H1 (cell line): ENCODE results near the gene RAD50. TPM values are rescaled to one million over a fixed set of nuclear protein-coding genes. Genes with fewer than 3 reads are reported as not detected.

Experiments used
- CTCF ChIA-PET: fragments of 300-600 bp; sonication (Branson Sonifier 250); formaldehyde crosslinking; loops from one replicate; lab custom pipeline; 2021; ENCODE audit not compliant: partially characterized antibody; lab: Charles Lee
- POLR2A ChIA-PET: fragments of 300-600 bp; sonication (Branson Sonifier 250); formaldehyde crosslinking; loops from one replicate; lab custom pipeline; 2021; ENCODE audit warnings: inconsistent platforms; ENCODE audit not compliant: partially characterized antibody; lab: Charles Lee
- DNase-seq, 2 experiments: peaks; one replicate each; pipeline versions ENCODE4 v3.0.0 to v3.0.0-alpha.2; 2010 to 2022; ENCODE audit warnings: low spot score in 2 of 2, low read depth in 1 of 2, mixed read lengths in 1 of 2
- FAIRE-seq: peaks from 2 replicates; lab custom pipeline; 2011; peaks lifted over from hg19 to GRCh38; lab: Jason Lieb, UNC
- H2AFZ ChIP-seq: 2 replicates; pipeline ENCODE4 v1.8.1; 2012; ENCODE audit warnings: low read length, inconsistent platforms
- H2AK5ac ChIP-seq: 2 replicates; pipeline ENCODE4 v1.6.1; 2013; ENCODE audit warnings: low read depth, low read length
- H2BK120ac ChIP-seq: replicated peaks from 2 replicates; pipeline ENCODE3; 2013; ENCODE audit warnings: low read depth, low read length, inconsistent platforms
- H2BK12ac ChIP-seq: 2 replicates; pipeline ENCODE4 v1.6.1; 2013; ENCODE audit warnings: low read depth, low read length
- H2BK15ac ChIP-seq: 2 replicates; pipeline ENCODE4 v1.6.1; 2013; ENCODE audit warnings: low read length
- H2BK20ac ChIP-seq: 2 replicates; pipeline ENCODE4 v1.6.1; 2013; ENCODE audit warnings: low read length
- H2BK5ac ChIP-seq: 2 replicates; pipeline ENCODE4 v1.6.1; 2013; ENCODE audit warnings: low read depth, low read length
- H3K14ac ChIP-seq: 2 replicates; pipeline ENCODE4 v1.6.1; 2013; ENCODE audit warnings: inconsistent platforms; ENCODE audit not compliant: insufficient read length
- H3K18ac ChIP-seq: 2 replicates; pipeline ENCODE4 v1.6.1; 2013; ENCODE audit warnings: low read length; ENCODE audit errors: extremely low read depth
- H3K23ac ChIP-seq: 2 replicates; pipeline ENCODE4 v1.6.1; 2013; ENCODE audit warnings: inconsistent platforms; ENCODE audit not compliant: insufficient read length
- H3K23me2 ChIP-seq: 2 replicates; pipeline ENCODE4 v1.6.1; 2013; ENCODE audit warnings: low read depth, low read length
- H3K27ac ChIP-seq: 2 replicates; pipeline ENCODE4 v1.6.1; 2011; ENCODE audit warnings: low read depth, low read length, inconsistent platforms
- H3K27me3 ChIP-seq, 4 experiments: replicated peaks in 1 of 4; 1 replicate in 1 of 4; 2 replicates in 3 of 4; pipeline versions ENCODE4 v1.6.1 to v1.8.1; 2011 to 2013; ENCODE audit warnings: low read length in 3 of 4, mild to moderate bottlenecking in 3 of 4, inconsistent platforms in 2 of 4, mixed read lengths in 2 of 4, moderate library complexity in 1 of 4; ENCODE audit not compliant: control insufficient read depth in 3 of 4, insufficient read depth in 3 of 4; ENCODE audit errors: extremely low read depth in 1 of 4
- H3K36me3 ChIP-seq, 4 experiments: 2 replicates each; pipeline versions ENCODE4 v1.6.1 to v1.8.1; 2011 to 2013; ENCODE audit warnings: mild to moderate bottlenecking in 4 of 4, low read length in 3 of 4, moderate library complexity in 2 of 4, control low read depth in 1 of 4, inconsistent platforms in 1 of 4; ENCODE audit not compliant: insufficient read depth in 4 of 4, control insufficient read depth in 2 of 4
- H3K4ac ChIP-seq: replicated peaks from 2 replicates; pipeline ENCODE3; 2013; ENCODE audit warnings: low read length, low read depth, mixed read lengths, inconsistent platforms; ENCODE audit not compliant: insufficient read length
- H3K4me1 ChIP-seq, 4 experiments: replicated peaks in 1 of 4; 1 replicate in 1 of 4; 2 replicates in 3 of 4; pipeline versions ENCODE4 v1.6.1 to v1.8.1; 2011 to 2013; ENCODE audit warnings: low read length in 3 of 4, inconsistent platforms in 2 of 4, mixed read lengths in 1 of 4; ENCODE audit not compliant: insufficient read depth in 4 of 4, control insufficient read depth in 3 of 4
- H3K4me2 ChIP-seq, 2 experiments: 2 replicates each; pipeline versions ENCODE4 v1.6.1 to v1.8.1; 2011 to 2013; ENCODE audit warnings: low read depth in 2 of 2, low read length in 2 of 2, control low read depth in 1 of 2, inconsistent platforms in 1 of 2, mild to moderate bottlenecking in 1 of 2; ENCODE audit not compliant: insufficient read depth in 1 of 2
- H3K4me3 ChIP-seq, 4 experiments: fragments of 200-600, 300-600 bp in 1 of 4; sonication (generic), shearing (Covaris generic), sonication (Bioruptor Twin) in 1 of 4; 2 replicates each; pipeline versions ENCODE4 v1.5.1 to v1.8.1; 2011 to 2016; ENCODE audit warnings: low read length in 4 of 4, low read depth in 3 of 4, control low read depth in 2 of 4, inconsistent platforms in 2 of 4, mild to moderate bottlenecking in 2 of 4, mixed read lengths in 1 of 4, moderate library complexity in 1 of 4; ENCODE audit not compliant: insufficient read depth in 2 of 4; ENCODE audit errors: extremely low read depth in 1 of 4
- H3K56ac ChIP-seq: replicated peaks from 2 replicates; pipeline ENCODE3; 2013; ENCODE audit warnings: low read depth, mild to moderate bottlenecking, mixed read lengths, low read length, inconsistent platforms; ENCODE audit not compliant: insufficient read length
- H3K79me1 ChIP-seq: 2 replicates; pipeline ENCODE4 v1.6.1; 2013; ENCODE audit warnings: low read depth, low read length, control low read depth
- H3K79me2 ChIP-seq, 2 experiments: 2 replicates each; pipeline versions ENCODE4 v1.6.1 to v1.8.1; 2012 to 2013; ENCODE audit warnings: low read length in 2 of 2, mild to moderate bottlenecking in 2 of 2, inconsistent platforms in 1 of 2; ENCODE audit not compliant: insufficient read depth in 2 of 2, control insufficient read depth in 1 of 2
- H3K9ac ChIP-seq, 4 experiments: replicated peaks in 1 of 4; 1 replicate in 1 of 4; 2 replicates in 3 of 4; pipeline versions ENCODE4 v1.6.1 to v1.8.1; 2011 to 2013; ENCODE audit warnings: low read depth in 3 of 4, low read length in 3 of 4, control low read depth in 2 of 4, mild to moderate bottlenecking in 2 of 4, moderate library complexity in 2 of 4, inconsistent platforms in 1 of 4; ENCODE audit errors: extremely low read depth in 1 of 4
- H3K9me3 ChIP-seq, 2 experiments: 2 replicates each; pipeline versions ENCODE4 v1.6.1 to v1.8.1; 2012 to 2013; ENCODE audit warnings: mild to moderate bottlenecking in 2 of 2, moderate library complexity in 2 of 2, control low read depth in 1 of 2, inconsistent platforms in 1 of 2, low read depth in 1 of 2, low read length in 1 of 2, mixed read lengths in 1 of 2; ENCODE audit not compliant: insufficient read depth in 2 of 2
- H4K20me1 ChIP-seq, 2 experiments: replicated peaks in 1 of 2; 2 replicates each; pipeline versions ENCODE3 to v1.8.1; 2011 to 2013; ENCODE audit warnings: inconsistent platforms in 2 of 2, low read length in 2 of 2, mild to moderate bottlenecking in 1 of 2; ENCODE audit not compliant: insufficient read depth in 2 of 2, control insufficient read depth in 1 of 2
- H4K5ac ChIP-seq: 2 replicates; pipeline ENCODE4 v1.6.1; 2013; ENCODE audit warnings: low read length, low read depth, mixed read lengths, inconsistent platforms; ENCODE audit not compliant: insufficient read length
- H4K8ac ChIP-seq: 2 replicates; pipeline ENCODE4 v1.8.0; 2013; ENCODE audit warnings: mild to moderate bottlenecking, moderate library complexity, low read length, inconsistent platforms; ENCODE audit not compliant: insufficient read depth; ENCODE audit errors: extremely low read depth
- H4K91ac ChIP-seq: replicated peaks from 2 replicates; pipeline ENCODE3; 2013; ENCODE audit warnings: low read length, mixed read lengths, inconsistent platforms; ENCODE audit not compliant: insufficient read length
- BCL11A ChIP-seq, 2 experiments: IDR thresholded peaks; one replicate each; pipeline ENCODE4 v1.6.1; 2011; ENCODE audit warnings: low read depth in 2 of 2, low read length in 2 of 2, mild to moderate bottlenecking in 2 of 2
- CBX5 ChIP-seq: fragments of 300-800, 300-1000 bp; sonication (generic); IDR thresholded peaks from 2 replicates; pipeline ENCODE4 v1.7.1; 2016; ENCODE audit warnings: antibody characterized with exemption, low read length, low read depth
- FOSL1 ChIP-seq: IDR thresholded peaks from 2 replicates; pipeline ENCODE4 v1.6.1; 2011; ENCODE audit warnings: mild to moderate bottlenecking, low read depth, low read length, moderate library complexity; ENCODE audit not compliant: insufficient read depth
- HDAC2 ChIP-seq, 2 experiments: fragments of 300-600 bp in 1 of 2; sonication (generic) in 1 of 2; IDR thresholded peaks; 2 replicates each; pipeline ENCODE4 v1.6.1; 2011 to 2012; ENCODE audit warnings: low read depth in 2 of 2, low read length in 2 of 2, mild to moderate bottlenecking in 2 of 2, moderate library complexity in 2 of 2, borderline replicate concordance in 1 of 2, inconsistent platforms in 1 of 2
- KDM1A ChIP-seq: fragments of 200-600, 300-600 bp; sonication (generic); IDR thresholded peaks from 2 replicates; pipeline ENCODE4 v1.7.1; 2016; ENCODE audit warnings: mild to moderate bottlenecking, low read length, borderline replicate concordance
- PHF8 ChIP-seq: fragments of 200-600 bp; sonication (generic); conservative IDR thresholded peaks from 2 replicates; pipeline ENCODE4 v1.7.1; 2012; ENCODE audit warnings: low read depth, mild to moderate bottlenecking, inconsistent platforms, low read length, moderate library complexity
- POLR2A ChIP-seq, 2 experiments: IDR thresholded peaks; 1 replicate in 1 of 2; 2 replicates in 1 of 2; pipeline ENCODE4 v1.6.1; 2011; ENCODE audit warnings: low read depth in 2 of 2, low read length in 2 of 2, mild to moderate bottlenecking in 2 of 2; ENCODE audit errors: control extremely low read depth in 1 of 2
- POU5F1 ChIP-seq: IDR thresholded peaks from 2 replicates; pipeline ENCODE4 v1.6.1; 2011; ENCODE audit warnings: low read depth, mild to moderate bottlenecking, low read length, moderate library complexity
- SP4 ChIP-seq: IDR thresholded peaks from 2 replicates; pipeline ENCODE4 v1.6.1; 2012; ENCODE audit warnings: low read length, inconsistent platforms
- SUZ12 ChIP-seq: fragments of 200-600 bp; sonication (generic); IDR thresholded peaks from 2 replicates; pipeline ENCODE4 v1.6.1; 2012; ENCODE audit warnings: mild to moderate bottlenecking, inconsistent platforms, low read length, moderate library complexity, mixed read lengths
- TAF7 ChIP-seq: optimal IDR thresholded peaks from 2 replicates; pipeline ENCODE3; 2011; ENCODE audit warnings: low read depth, mild to moderate bottlenecking, inconsistent platforms, low read length, moderate library complexity, borderline replicate concordance
- USF2 ChIP-seq: IDR thresholded peaks from 2 replicates; pipeline ENCODE4 v1.6.1; 2011; ENCODE audit warnings: low read length, improper control_type of control experiment
- ZNF274 ChIP-seq: IDR thresholded peaks from 2 replicates; pipeline ENCODE4 v1.7.0; 2012; ENCODE audit warnings: low read length, borderline replicate concordance; ENCODE audit errors: extremely low read depth
- WGBS, 2 experiments: shearing (Covaris generic) in 1 of 2; methylation state at CpG; one replicate each; pipeline versions ENCODE4 v1.1.6 to v1.1.7; 2013 to 2015; ENCODE audit warnings: low lambda C conversion rate in 2 of 2, mixed read lengths in 2 of 2, inconsistent platforms in 1 of 2, low coverage in 1 of 2, missing lambda C conversion rate in 1 of 2; ENCODE audit not compliant: insufficient replicate concordance in 2 of 2, insufficient coverage in 1 of 2, insufficient read length in 1 of 2; ENCODE audit errors: extremely low coverage in 1 of 2, missing lambda C conversion rate in 1 of 2; 5-methylcytosine and 5-hydroxymethylcytosine counted together
- polyA plus RNA-seq, 7 experiments: library from polyadenylated mRNA; depleted of rRNA in 3 of 7; stranded (reverse) in 5 of 7; unstranded in 2 of 7; fragments of >200 nt in 5 of 7; fragments of 200-250 nt in 2 of 7; gene quantifications; 1 replicate in 5 of 7; 2 replicates in 1 of 7; 4 replicates in 1 of 7; pipeline versions ENCODE4 v1.2.1 to v1.2.3, GENCODE V29; 2011 to 2013; ENCODE audit warnings: missing spikeins in 2 of 7, mixed read lengths in 2 of 7
- total RNA-seq: library from RNA; stranded (reverse); fragmentation: NEBNext Ultra II Directional; extraction: Animal tissue kit (Norgen Biotek cat#: 25700); gene quantifications from 2 replicates; pipeline ENCODE4 v1.2.1, GENCODE V29; 2021

RAD50 gene
- total and polyA plus RNA-seq, 2 of the 8 experiments (the other 6 are each of a cell fraction or from before 2014, with no cell fraction given) = 10.1 to 39.4 TPM

GRCh38 chr5:132594170-132594569, 37.4 kb downstream of the RAD50 start:
- Histone ChIP-seq H2BK5ac (no peak overlapping the region), H2BK12ac (no peak overlapping the region), H4K20me1 (peaks cover 0 to 1% of the 10 kb centered on the region in 2 experiments), H3K4me2 (no peak overlapping the region), H2BK15ac (no peak overlapping the region), H3K14ac (no peak overlapping the region), H3K23me2 (no peaks in the 10 kb centered on the region), H3K36me3 (peaks cover 0 to 49% (median 15%) of the 10 kb centered on the region in 4 experiments; a peak in 5 of 8 replicates), H3K4me3 (no peak overlapping the region), H4K5ac (no peak overlapping the region), H2BK20ac (no peak overlapping the region), H3K18ac (no peak overlapping the region), H3K27me3 (no peaks in the 10 kb centered on the region), H3K9me3 (no peaks in the 10 kb centered on the region), H3K27ac (no peak overlapping the region), H4K91ac (no peak overlapping the region), H3K9ac (no peak overlapping the region), H3K56ac (no peak overlapping the region), H2AK5ac (no peak overlapping the region), H2AFZ (no peak overlapping the region), H3K79me1 (no peaks in the 10 kb centered on the region), H3K23ac (no peak overlapping the region), H3K4ac (no peak overlapping the region), H2BK120ac (no peak overlapping the region), H3K79me2 (no peaks in the 10 kb centered on the region), H3K4me1 (no peaks in the 10 kb centered on the region), H4K8ac (no peak overlapping the region)
- FAIRE-seq = no peak
- CTCF ChIA-PET = no interaction called here
- DNase-seq = no peak
- 87 to 100% methylated on average over 1 to 3 of the region's 3 CpGs for WGBS, 2 experiments
- POLR2A ChIA-PET = no interaction called here
- TF ChIP-seq SP4 (no peak), BCL11A (IDR thresholded peaks at IDR 0.05; ENCODE audit: low read depth in 2 of 2, low read length in 2 of 2) (no peak), USF2 (no peak), SUZ12 (no peak), POU5F1 (no peak), HDAC2 (IDR thresholded peaks at IDR 0.05; ENCODE audit: borderline replicate concordance in 1 of 2, low read depth in 2 of 2, low read length in 2 of 2) (no peak), ZNF274 (no peak), PHF8 (no peak), CBX5 (no peak), KDM1A (no peak), POLR2A (IDR thresholded peaks at IDR 0.05; ENCODE audit: control extremely low read depth in 1 of 2, low read depth in 2 of 2, low read length in 2 of 2) (no peak), FOSL1 (no peak), TAF7 (no peak)
